ENCODE measurements around the gene KCNK7.
A peak's percentile ranks its signal among the peaks of the same experiment; 100 is the strongest.

DNA sequence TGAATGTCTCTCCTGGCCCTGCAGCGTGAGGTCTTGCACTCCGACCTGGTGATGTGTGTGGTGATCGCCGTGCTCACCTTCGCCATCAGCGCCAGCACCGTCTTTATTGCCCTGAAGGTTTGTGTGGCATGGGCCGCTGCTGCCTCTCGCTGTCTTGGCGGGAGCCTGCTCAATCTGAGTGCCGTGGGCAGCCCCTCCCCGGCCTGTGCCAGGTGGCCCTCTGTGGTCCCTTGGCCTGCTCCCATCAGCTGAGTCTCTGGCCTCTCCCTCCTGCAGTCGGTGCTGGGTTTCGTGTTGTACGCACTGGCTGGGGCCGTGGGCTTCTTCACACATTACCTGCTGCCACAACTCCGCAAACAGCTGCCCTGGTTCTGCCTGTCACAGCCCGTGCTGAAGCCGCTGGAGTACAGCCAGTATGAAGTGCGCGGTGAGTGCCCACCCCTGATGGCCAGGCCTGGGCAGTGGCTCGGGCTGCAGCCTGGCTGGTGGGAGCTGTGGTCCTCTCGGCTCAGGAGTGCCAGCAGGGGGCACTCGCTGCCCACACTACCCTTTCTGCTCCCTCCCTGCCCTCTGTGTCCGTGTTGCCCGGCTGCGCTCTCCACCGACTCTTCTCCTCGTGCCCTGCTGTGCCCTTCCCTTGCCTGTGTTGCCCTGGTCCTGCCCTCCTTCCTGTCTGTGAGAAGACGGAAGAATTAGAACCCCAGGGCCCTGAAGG lies 30.2 kb upstream of the KCNK7 start:
- TF ChIP-seq, protein P1, sequence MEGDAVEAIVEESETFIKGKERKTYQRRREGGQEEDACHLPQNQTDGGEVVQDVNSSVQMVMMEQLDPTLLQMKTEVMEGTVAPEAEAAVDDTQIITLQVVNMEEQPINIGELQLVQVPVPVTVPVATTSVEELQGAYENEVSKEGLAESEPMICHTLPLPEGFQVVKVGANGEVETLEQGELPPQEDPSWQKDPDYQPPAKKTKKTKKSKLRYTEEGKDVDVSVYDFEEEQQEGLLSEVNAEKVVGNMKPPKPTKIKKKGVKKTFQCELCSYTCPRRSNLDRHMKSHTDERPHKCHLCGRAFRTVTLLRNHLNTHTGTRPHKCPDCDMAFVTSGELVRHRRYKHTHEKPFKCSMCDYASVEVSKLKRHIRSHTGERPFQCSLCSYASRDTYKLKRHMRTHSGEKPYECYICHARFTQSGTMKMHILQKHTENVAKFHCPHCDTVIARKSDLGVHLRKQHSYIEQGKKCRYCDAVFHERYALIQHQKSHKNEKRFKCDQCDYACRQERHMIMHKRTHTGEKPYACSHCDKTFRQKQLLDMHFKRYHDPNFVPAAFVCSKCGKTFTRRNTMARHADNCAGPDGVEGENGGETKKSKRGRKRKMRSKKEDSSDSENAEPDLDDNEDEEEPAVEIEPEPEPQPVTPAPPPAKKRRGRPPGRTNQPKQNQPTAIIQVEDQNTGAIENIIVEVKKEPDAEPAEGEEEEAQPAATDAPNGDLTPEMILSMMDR (IDR thresholded peaks at IDR 0.05; ENCODE audit: extremely low read depth in 1 of 2, insufficient read depth in 1 of 2, low read depth in 1 of 2, low read length in 2 of 2) = peak; percentile 81 to 91
- TF ChIP-seq POLR2A (IDR thresholded peaks at IDR 0.05; ENCODE audit: low read depth, low read length) = no peak
- TF ChIP-seq POLR2AphosphoS5 (IDR thresholded peaks at IDR 0.05; ENCODE audit: insufficient read depth, low read depth, low read length) = no peak
- no peak for TF ChIP-seq EZH2 (IDR thresholded peaks at IDR 0.05; ENCODE audit: borderline replicate concordance, low read depth, low read length, severe bottlenecking)
- no peak for TF ChIP-seq JUN (IDR thresholded peaks at IDR 0.05; ENCODE audit: borderline replicate concordance, insufficient read depth, insufficient read length, low read depth)
- TF ChIP-seq, protein P2, sequence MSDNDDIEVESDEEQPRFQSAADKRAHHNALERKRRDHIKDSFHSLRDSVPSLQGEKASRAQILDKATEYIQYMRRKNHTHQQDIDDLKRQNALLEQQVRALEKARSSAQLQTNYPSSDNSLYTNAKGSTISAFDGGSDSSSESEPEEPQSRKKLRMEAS (IDR thresholded peaks at IDR 0.05; ENCODE audit: insufficient read depth, insufficient read length) = no peak
- no peak for TF ChIP-seq FOS (IDR thresholded peaks at IDR 0.05; ENCODE audit: borderline replicate concordance, insufficient read depth, low read length)
- no peak for TF ChIP-seq MYC (IDR thresholded peaks at IDR 0.05; ENCODE audit: low read depth, low read length)
- no peak for TF ChIP-seq GATA2 (IDR thresholded peaks at IDR 0.05; ENCODE audit: insufficient read depth, insufficient read length, low read depth, low read length)

All from endothelial cell of umbilical vein (primary cell).